Liver (tissue), 9 donors: ENCODE results near the gene PLK1. TPM values are rescaled to one million over a fixed set of nuclear protein-coding genes. Genes with fewer than 3 reads are reported as not detected.

Experiments
- DNase-seq: peaks from one replicate; pipeline ENCODE4 v3.0.0-alpha.2; 2017; ENCODE audit warnings: low spot score
- H3K27ac ChIP-seq, 2 donors: one replicate each; pipeline ENCODE4 v1.7.0; 2013; ENCODE audit warnings: inconsistent platforms in 2 of 2, low read length in 2 of 2, control low read depth in 1 of 2, low read depth in 1 of 2, mild to moderate bottlenecking in 1 of 2
- H3K27me3 ChIP-seq, 4 donors: one replicate each; pipeline versions ENCODE4 v1.6.1 to v1.7.0; 2013; ENCODE audit warnings: low read length in 3 of 4, inconsistent platforms in 1 of 4, mild to moderate bottlenecking in 1 of 4, moderate library complexity in 1 of 4; ENCODE audit not compliant: control insufficient read depth in 4 of 4, insufficient read depth in 4 of 4
- H3K36me3 ChIP-seq, 4 donors: one replicate each; pipeline versions ENCODE4 v1.6.1 to v1.7.0; 2013; ENCODE audit warnings: low read length in 3 of 4, mild to moderate bottlenecking in 3 of 4, low read depth in 1 of 4, moderate library complexity in 1 of 4; ENCODE audit not compliant: control insufficient read depth in 4 of 4, insufficient read depth in 3 of 4
- H3K4me1 ChIP-seq, 4 donors: one replicate each; pipeline versions ENCODE4 v1.6.1 to v1.7.0; 2013; ENCODE audit warnings: low read length in 3 of 4, mild to moderate bottlenecking in 3 of 4, moderate library complexity in 1 of 4; ENCODE audit not compliant: control insufficient read depth in 4 of 4, insufficient read depth in 4 of 4
- H3K4me3 ChIP-seq, 3 donors: one replicate each; pipeline versions ENCODE4 v1.6.1 to v1.7.0; 2013; ENCODE audit warnings: low read length in 3 of 3, control low read depth in 1 of 3, low read depth in 1 of 3, mild to moderate bottlenecking in 1 of 3
- H3K9ac ChIP-seq, 2 donors: one replicate each; pipeline ENCODE4 v1.7.0; 2013; ENCODE audit warnings: low read length in 2 of 2, mild to moderate bottlenecking in 2 of 2, moderate library complexity in 2 of 2, control low read depth in 1 of 2, low read depth in 1 of 2
- H3K9me3 ChIP-seq, 4 donors: one replicate each; pipeline versions ENCODE4 v1.6.1 to v1.7.0; 2013; ENCODE audit warnings: low read length in 3 of 4; ENCODE audit not compliant: control insufficient read depth in 4 of 4
- ATF3 ChIP-seq: IDR thresholded peaks from 2 replicates; pipeline ENCODE4 v1.6.1; 2016; ENCODE audit warnings: antibody characterized with exemption
- CTCF ChIP-seq: fragments of 150-350 bp; IDR thresholded peaks from 2 replicates; pipeline ENCODE4 v1.5.1; 2017; ENCODE audit warnings: improper control_type of control experiment, low read depth, low read length; ENCODE audit not compliant: missing input control
- EGR1 ChIP-seq, 2 donors: IDR thresholded peaks; 2 replicates each; pipeline ENCODE4 v1.6.1; 2016 to 2018; ENCODE audit warnings: antibody characterized with exemption in 2 of 2, low read depth in 2 of 2
- FOXA1 ChIP-seq: IDR thresholded peaks from 2 replicates; pipeline ENCODE4 v1.6.1; 2016; ENCODE audit warnings: antibody characterized with exemption
- FOXA2 ChIP-seq: IDR thresholded peaks from 2 replicates; pipeline ENCODE4 v1.6.1; 2016; ENCODE audit warnings: antibody characterized with exemption
- GABPA ChIP-seq, 2 donors: IDR thresholded peaks in 1 of 2; conservative IDR thresholded peaks in 1 of 2; 2 replicates each; pipeline ENCODE4 v1.6.1; 2016; ENCODE audit warnings: antibody characterized with exemption in 2 of 2, mild to moderate bottlenecking in 1 of 2, moderate library complexity in 1 of 2
- HNF4A ChIP-seq, 2 donors: conservative IDR thresholded peaks; 2 replicates each; pipeline ENCODE4 v1.6.1; 2016; ENCODE audit warnings: antibody characterized with exemption in 2 of 2, mild to moderate bottlenecking in 2 of 2
- HNF4G ChIP-seq: IDR thresholded peaks from 2 replicates; pipeline ENCODE4 v1.6.1; 2016; ENCODE audit warnings: antibody characterized with exemption
- JUND ChIP-seq, 2 donors: IDR thresholded peaks; 2 replicates each; pipeline ENCODE4 v1.6.1; 2016; ENCODE audit warnings: antibody characterized with exemption in 2 of 2
- MAX ChIP-seq: IDR thresholded peaks from 2 replicates; pipeline ENCODE4 v1.6.1; 2016; ENCODE audit warnings: antibody characterized with exemption
- NR2F2 ChIP-seq: IDR thresholded peaks from 2 replicates; pipeline ENCODE4 v1.6.1; 2016; ENCODE audit warnings: antibody characterized with exemption
- RAD21 ChIP-seq, 2 donors: IDR thresholded peaks; 2 replicates each; pipeline ENCODE4 v1.6.1; 2016; ENCODE audit warnings: antibody characterized with exemption in 2 of 2, mild to moderate bottlenecking in 2 of 2
- REST ChIP-seq: IDR thresholded peaks from 2 replicates; pipeline ENCODE4 v1.6.1; 2016; ENCODE audit warnings: antibody characterized with exemption, mild to moderate bottlenecking
- RXRA ChIP-seq, 2 donors: IDR thresholded peaks; 2 replicates each; pipeline ENCODE4 v1.6.1; 2017 to 2018; ENCODE audit warnings: antibody characterized with exemption in 2 of 2, mild to moderate bottlenecking in 1 of 2
- SP1 ChIP-seq: IDR thresholded peaks from 2 replicates; pipeline ENCODE4 v1.6.1; 2018; ENCODE audit warnings: antibody characterized with exemption, mild to moderate bottlenecking
- TAF1 ChIP-seq: conservative IDR thresholded peaks from 2 replicates; pipeline ENCODE4 v1.6.1; 2016; ENCODE audit warnings: antibody characterized with exemption, mild to moderate bottlenecking
- YY1 ChIP-seq: IDR thresholded peaks from 2 replicates; pipeline ENCODE4 v1.6.1; 2016; ENCODE audit warnings: antibody characterized with exemption, mild to moderate bottlenecking
- ZBTB33 ChIP-seq: IDR thresholded peaks from 2 replicates; pipeline ENCODE4 v1.6.1; 2016; ENCODE audit warnings: antibody characterized with exemption
- WGBS: extraction: QIAGEN DNeasy Blood & Tissue Kit; methylation state at CpG from one replicate; pipeline ENCODE4 v1.1.7; 2013; 5-methylcytosine and 5-hydroxymethylcytosine counted together
- polyA plus RNA-seq, 2 donors: library from polyadenylated mRNA; stranded (reverse) in 1 of 2; unstranded in 1 of 2; fragments of 200-250 nt in 1 of 2; fragments of >200 nt in 1 of 2; fragmentation: Nextera tagmentation in 1 of 2; extraction: Ambion mirVana in 1 of 2; gene quantifications; one replicate each; pipeline versions ENCODE4 v1.2.1 to v1.2.3, GENCODE V29; 2013 to 2015
- total RNA-seq, 2 donors: library from RNA; depleted of rRNA; stranded (reverse); fragments of >200 nt; gene quantifications; one replicate each; pipeline ENCODE4 v1.2.3, GENCODE V29; 2014
- donor health status: healthy.
- donor health status: healthy.
- donor health status: healthy.
- donor health status: healthy.
- donor health status: healthy.

The PLK1 gene
- total and polyA plus RNA-seq, 4 donors: 0.33 to 30.3 (median 2.3) TPM

GRCh38 chr16:23704772-23705516 is 26.3 kb downstream of the PLK1 start (continued):
- TF ChIP-seq GABPA (IDR thresholded peaks at IDR 0.05 in 1 of 2, conservative IDR thresholded peaks at IDR 0.05 in 1 of 2) (no peak), RAD21 (IDR thresholded peaks at IDR 0.05) (no peak), FOXA1 (no peak)

GRCh38 chr16:23705517-23705902 is 26.8 kb downstream of the PLK1 start:
- TF ChIP-seq ATF3: no peak
- no peak for TF ChIP-seq JUND (IDR thresholded peaks at IDR 0.05)
- no peak for TF ChIP-seq EGR1 (IDR thresholded peaks at IDR 0.05; ENCODE audit: low read depth in 2 of 2)
- no peak for TF ChIP-seq TAF1
- no peak for TF ChIP-seq REST
- TF ChIP-seq CTCF: no peak
- TF ChIP-seq RXRA (IDR thresholded peaks at IDR 0.05): no peak
- TF ChIP-seq HNF4A (conservative IDR thresholded peaks at IDR 0.05): no peak
- no peak for TF ChIP-seq GABPA (IDR thresholded peaks at IDR 0.05 in 1 of 2, conservative IDR thresholded peaks at IDR 0.05 in 1 of 2)
- no peak for TF ChIP-seq HNF4G
- TF ChIP-seq ZBTB33: no peak
- TF ChIP-seq MAX: no peak
- no peak for TF ChIP-seq RAD21 (IDR thresholded peaks at IDR 0.05)
- TF ChIP-seq FOXA2: no peak
- no peak for TF ChIP-seq YY1
- no peak for TF ChIP-seq FOXA1
- TF ChIP-seq NR2F2: no peak
- no peak for TF ChIP-seq SP1
- H3K36me3 ChIP-seq: no peaks in the 10 kb centered on the region
- peaks cover 0 to 13% (median 4%) of the 10 kb centered on the region in 4 donors for H3K9me3 ChIP-seq
- H3K27ac ChIP-seq: no peak overlapping the region
- H3K4me1 ChIP-seq: no peaks in the 10 kb centered on the region
- no peak for DNase-seq
- 86% methylated on average over 2 of the region's 2 CpGs for WGBS
- no peak overlapping the region for H3K9ac ChIP-seq
- no peak overlapping the region for H3K4me3 ChIP-seq
- peaks cover 0 to 6% (median 1%) of the 10 kb centered on the region in 4 donors for H3K27me3 ChIP-seq
